Vagina (tissue), 2 donors: ENCODE measurements around the gene TEX19. TPM values are rescaled to one million over a fixed set of nuclear protein-coding genes. Genes with fewer than 3 reads are reported as not detected.

Experiments
- DNase-seq, 2 donors: peaks; one replicate each; pipeline ENCODE4 v3.0.0-alpha.2; 2017; ENCODE audit errors: extremely low spot score in 2 of 2
- H3K27ac ChIP-seq: fragments of 200-600 bp; sonication (generic); one replicate; pipeline ENCODE4 v1.5.1; 2019
- H3K27me3 ChIP-seq: fragments of 200-600 bp; sonication (generic); one replicate; pipeline ENCODE4 v1.5.1; 2019
- H3K36me3 ChIP-seq, 2 donors: fragments of 200-600 bp; sonication (generic); one replicate each; pipeline ENCODE4 v1.5.1; 2017 to 2019
- H3K4me1 ChIP-seq: fragments of 200-600 bp; sonication (generic); one replicate; pipeline ENCODE4 v1.5.1; 2019
- H3K4me3 ChIP-seq, 2 donors: fragments of 200-600 bp; sonication (generic); 1 replicate in 1 of 2; 2 replicates in 1 of 2; pipeline ENCODE4 v1.5.1; 2016 to 2019
- H3K9me3 ChIP-seq: fragments of 200-600 bp; sonication (generic); one replicate; pipeline ENCODE4 v1.5.1; 2019
- CTCF ChIP-seq, 3 experiments: fragments of 450-650 bp in 2 of 3; fragments of 200-600 bp in 1 of 3; sonication (generic) in 1 of 3; IDR thresholded peaks; one replicate each; pipeline ENCODE4 v1.5.1; 2017 to 2019; ENCODE audit warnings: antibody characterized with exemption in 3 of 3, mild to moderate bottlenecking in 2 of 3, moderate library complexity in 2 of 3
- POLR2A ChIP-seq, 2 donors: fragments of 450-650 bp; IDR thresholded peaks; one replicate each; pipeline ENCODE4 v1.6.1; 2017; ENCODE audit warnings: antibody characterized with exemption in 2 of 2, mild to moderate bottlenecking in 2 of 2, moderate library complexity in 2 of 2
- POLR2AphosphoS5 ChIP-seq, 2 donors: sonication (generic); formaldehyde crosslinking; IDR thresholded peaks; one replicate each; pipeline ENCODE4 v1.9.0; 2017; ENCODE audit warnings: antibody characterized with exemption in 2 of 2, mild to moderate bottlenecking in 2 of 2, low read depth in 1 of 2; ENCODE audit not compliant: insufficient read depth in 1 of 2
- intact Hi-C: fragments of 100-400 bp; cut with DNase I; formaldehyde crosslinking; loops from one replicate; pipeline ENCODE4 v1.15.1; 2023
- total RNA-seq: library from RNA; depleted of rRNA; stranded (reverse); fragments of >200 nt; gene quantifications from one replicate; pipeline ENCODE4 v1.2.3, GENCODE V29; 2016

The TEX19 gene
- total RNA-seq, 1 donor from 2014 or later: not detected

- Histone ChIP-seq H3K36me3 (no peaks in the 10 kb centered on the region), H3K27ac (no peak overlapping the region), H3K9me3 (no peaks in the 10 kb centered on the region), H3K4me1 (peaks cover 12% of the 10 kb centered on the region), H3K4me3 (peak overlapping the region; percentile 1 to 9), H3K27me3 (no peaks in the 10 kb centered on the region)
- intact Hi-C loops: no loop called here
- TF ChIP-seq POLR2AphosphoS5 (IDR thresholded peaks at IDR 0.05; ENCODE audit: insufficient read depth in 1 of 2, low read depth in 1 of 2) (no peak), POLR2A (IDR thresholded peaks at IDR 0.05) (no peak), CTCF (IDR thresholded peaks at IDR 0.05) (no peak)
- DNase-seq: no peak
These were observed 42.2 kb upstream of the TEX19 start for GRCh38 chr17:82316651-82317393.

- intact Hi-C loops: no loop called here
- no peaks in the 10 kb centered on the region for H3K27me3 ChIP-seq
These were observed 41.5 kb upstream of the TEX19 start, which contains the start of gene CD7 for GRCh38 chr17:82317394-82318168. Gene CD7 (minus strand): TSS chr17:82317608. CDS start chr17:82317495, 113 bp downstream.

GRCh38 chr17:82318169-82318498, 40.9 kb upstream of the TEX19 start:
- intact Hi-C loops: no loop called here
- Histone ChIP-seq H3K9me3 (no peaks in the 10 kb centered on the region), H3K27me3 (no peaks in the 10 kb centered on the region), H3K4me3 (no peak overlapping the region), H3K4me1 (peaks cover 12% of the 10 kb centered on the region), H3K36me3 (no peaks in the 10 kb centered on the region), H3K27ac (no peak overlapping the region)
- TF ChIP-seq CTCF (IDR thresholded peaks at IDR 0.05): no peak
- TF ChIP-seq POLR2AphosphoS5 (IDR thresholded peaks at IDR 0.05; ENCODE audit: insufficient read depth in 1 of 2, low read depth in 1 of 2): no peak
- no peak for TF ChIP-seq POLR2A (IDR thresholded peaks at IDR 0.05)
- DNase-seq: no peak

More at GRCh38 chr17:82317394-82318168, 41.5 kb upstream of the TEX19 start, which contains the start of gene CD7:
- DNase-seq: no peak
- no peaks in the 10 kb centered on the region for H3K36me3 ChIP-seq
- no peaks in the 10 kb centered on the region for H3K9me3 ChIP-seq
- peak within 1 kb of the TSS; percentile 1 to 9 for H3K4me3 ChIP-seq
- no peak for TF ChIP-seq POLR2A (IDR thresholded peaks at IDR 0.05)
- TF ChIP-seq POLR2AphosphoS5 (IDR thresholded peaks at IDR 0.05; ENCODE audit: insufficient read depth in 1 of 2, low read depth in 1 of 2): peak in 1 of 2 donors; percentile 25
- no peak for TF ChIP-seq CTCF (IDR thresholded peaks at IDR 0.05)
- H3K27ac ChIP-seq: no peak within 1 kb of the TSS
- H3K4me1 ChIP-seq: peaks cover 12% of the 10 kb centered on the region

- H3K27ac ChIP-seq: no peak overlapping the region
- H3K4me3 ChIP-seq: no peak overlapping the region
- no peaks in the 10 kb centered on the region for H3K9me3 ChIP-seq
- no peaks in the 10 kb centered on the region for H3K36me3 ChIP-seq
- no peaks in the 10 kb centered on the region for H3K27me3 ChIP-seq
- TF ChIP-seq CTCF (IDR thresholded peaks at IDR 0.05) (no peak), POLR2A (IDR thresholded peaks at IDR 0.05) (no peak), POLR2AphosphoS5 (IDR thresholded peaks at IDR 0.05; ENCODE audit: insufficient read depth in 1 of 2, low read depth in 1 of 2) (no peak)
- H3K4me1 ChIP-seq: peaks cover 12% of the 10 kb centered on the region
- intact Hi-C loops: no loop called here
- DNase-seq: no peak
These were observed 40.1 kb upstream of the TEX19 start for GRCh38 chr17:82318772-82319606.
